Measurements from ENCODE around the gene LNPK. TPM values are rescaled to one million over a fixed set of nuclear protein-coding genes. Genes with fewer than 3 reads are reported as not detected.

LNPK gene
- total RNA-seq, 1 experiment from 2014 or later: 21.8 TPM

DNA sequence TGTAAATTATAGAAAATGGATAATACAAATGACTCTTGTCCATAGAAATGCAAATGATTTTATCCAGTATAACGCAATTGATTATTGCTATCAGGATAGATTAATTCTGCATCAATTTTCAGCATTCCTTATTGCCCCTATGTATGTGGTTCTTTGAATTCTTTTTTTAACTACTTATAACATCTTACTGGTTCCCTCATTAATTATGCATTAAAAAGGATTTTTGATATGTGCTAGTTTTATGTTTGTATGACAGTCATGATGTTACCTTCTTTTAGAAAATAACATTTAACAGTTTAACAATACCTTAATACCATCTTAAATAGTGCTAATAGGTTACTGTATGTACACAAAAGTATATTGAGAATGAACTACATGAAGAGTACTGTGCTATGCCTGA, 20.0 kb upstream of the LNPK start:
- Mint-ChIP-seq H3K27me3 (ENCODE audit: insufficient read depth, unreplicated experiment) (peaks cover 49% of the 10 kb centered on the region), H3K27ac (ENCODE audit: low read depth, unreplicated experiment) (no peak overlapping the region), H3K36me3 (ENCODE audit: insufficient read depth, unreplicated experiment) (no peaks in the 10 kb centered on the region), H3K4me1 (ENCODE audit: insufficient read depth, unreplicated experiment) (peaks cover 5% of the 10 kb centered on the region), H3K4me3 (ENCODE audit: unreplicated experiment) (no peak overlapping the region), H3K9me3 (ENCODE audit: unreplicated experiment) (no peaks in the 10 kb centered on the region)
- DNase-seq (ENCODE audit: unreplicated experiment): no peak
- TF ChIP-seq, protein P1, sequence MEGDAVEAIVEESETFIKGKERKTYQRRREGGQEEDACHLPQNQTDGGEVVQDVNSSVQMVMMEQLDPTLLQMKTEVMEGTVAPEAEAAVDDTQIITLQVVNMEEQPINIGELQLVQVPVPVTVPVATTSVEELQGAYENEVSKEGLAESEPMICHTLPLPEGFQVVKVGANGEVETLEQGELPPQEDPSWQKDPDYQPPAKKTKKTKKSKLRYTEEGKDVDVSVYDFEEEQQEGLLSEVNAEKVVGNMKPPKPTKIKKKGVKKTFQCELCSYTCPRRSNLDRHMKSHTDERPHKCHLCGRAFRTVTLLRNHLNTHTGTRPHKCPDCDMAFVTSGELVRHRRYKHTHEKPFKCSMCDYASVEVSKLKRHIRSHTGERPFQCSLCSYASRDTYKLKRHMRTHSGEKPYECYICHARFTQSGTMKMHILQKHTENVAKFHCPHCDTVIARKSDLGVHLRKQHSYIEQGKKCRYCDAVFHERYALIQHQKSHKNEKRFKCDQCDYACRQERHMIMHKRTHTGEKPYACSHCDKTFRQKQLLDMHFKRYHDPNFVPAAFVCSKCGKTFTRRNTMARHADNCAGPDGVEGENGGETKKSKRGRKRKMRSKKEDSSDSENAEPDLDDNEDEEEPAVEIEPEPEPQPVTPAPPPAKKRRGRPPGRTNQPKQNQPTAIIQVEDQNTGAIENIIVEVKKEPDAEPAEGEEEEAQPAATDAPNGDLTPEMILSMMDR (IDR thresholded peaks at IDR 0.05; ENCODE audit: unreplicated experiment): no peak
- BruUV-seq (replicated peaks): no TSS peak
- POLR2A ChIA-PET: no interaction called here
- intact Hi-C loops (cut with micrococcal nuclease): no loop called here
- CTCF ChIA-PET: no interaction called here

DNA sequence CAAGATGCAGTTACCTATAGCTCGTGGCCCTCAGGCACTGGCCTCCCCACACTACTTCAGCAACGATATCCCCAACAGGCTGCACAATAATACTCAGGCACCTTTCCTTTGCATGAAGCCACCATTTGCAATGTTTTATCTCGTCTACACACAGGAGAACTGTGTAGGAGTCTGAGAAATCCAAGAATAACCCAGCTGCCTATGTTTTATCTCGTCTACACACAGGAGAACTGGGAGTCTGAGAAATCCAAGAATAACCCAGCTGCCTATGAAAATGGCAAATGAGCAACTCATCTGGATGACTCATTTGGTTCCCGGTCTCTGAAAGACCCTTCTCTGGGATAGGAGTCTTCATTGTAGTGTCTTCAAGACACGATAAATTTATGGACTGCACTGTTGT, 18.3 kb upstream of the LNPK start:
- Mint-ChIP-seq H3K27me3 (ENCODE audit: insufficient read depth, unreplicated experiment) (peaks cover 35% of the 10 kb centered on the region), H3K9me3 (ENCODE audit: unreplicated experiment) (no peaks in the 10 kb centered on the region), H3K4me3 (ENCODE audit: unreplicated experiment) (no peak overlapping the region), H3K27ac (ENCODE audit: low read depth, unreplicated experiment) (no peak overlapping the region), H3K4me1 (ENCODE audit: insufficient read depth, unreplicated experiment) (peaks cover 5% of the 10 kb centered on the region), H3K36me3 (ENCODE audit: insufficient read depth, unreplicated experiment) (no peaks in the 10 kb centered on the region)
- POLR2A ChIA-PET: interaction anchor here (1.3 kb wide), 2 partner anchors 18 to 20 kb away, joined by 4 to 8 read pairs; partner anchors contain the start of gene LNPK
- CTCF ChIA-PET: interaction anchor here (0.7 kb wide), 1 partner anchor 769 kb away, joined by 3 read pairs; no protein-coding TSS in a partner anchor
- intact Hi-C loops (cut with micrococcal nuclease): no loop called here
- no peak for DNase-seq (ENCODE audit: unreplicated experiment)
- TF ChIP-seq, protein P1 (IDR thresholded peaks at IDR 0.05; ENCODE audit: unreplicated experiment): no peak
- BruUV-seq (replicated peaks): no TSS peak

DNA sequence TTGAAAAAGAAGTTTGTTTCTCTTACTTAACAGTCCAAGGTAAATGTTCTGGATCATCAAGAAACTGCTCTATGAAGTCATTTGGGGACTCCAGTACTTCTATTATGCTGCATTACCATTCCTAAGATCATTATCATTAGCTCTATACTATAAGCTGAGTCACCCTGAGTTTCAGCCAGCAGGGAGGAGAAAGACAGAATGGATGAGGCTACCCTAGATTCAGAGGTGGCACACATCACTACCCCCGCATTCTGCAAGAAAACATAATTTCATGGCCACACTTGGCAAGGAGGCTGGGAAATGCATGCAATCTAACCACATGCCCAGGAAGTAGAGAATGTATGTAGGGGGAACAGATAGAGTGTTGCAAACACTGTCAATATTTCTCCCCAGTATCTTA, 16.6 kb upstream of the LNPK start:
- H3K27ac Mint-ChIP-seq (ENCODE audit: low read depth, unreplicated experiment): no peak overlapping the region
- CTCF ChIA-PET: interaction anchor here (0.8 kb wide), 1 partner anchor 294 kb away, joined by 3 read pairs; no protein-coding TSS in a partner anchor
- H3K4me1 Mint-ChIP-seq (ENCODE audit: insufficient read depth, unreplicated experiment): peaks cover under 1% of the 10 kb centered on the region

DNA sequence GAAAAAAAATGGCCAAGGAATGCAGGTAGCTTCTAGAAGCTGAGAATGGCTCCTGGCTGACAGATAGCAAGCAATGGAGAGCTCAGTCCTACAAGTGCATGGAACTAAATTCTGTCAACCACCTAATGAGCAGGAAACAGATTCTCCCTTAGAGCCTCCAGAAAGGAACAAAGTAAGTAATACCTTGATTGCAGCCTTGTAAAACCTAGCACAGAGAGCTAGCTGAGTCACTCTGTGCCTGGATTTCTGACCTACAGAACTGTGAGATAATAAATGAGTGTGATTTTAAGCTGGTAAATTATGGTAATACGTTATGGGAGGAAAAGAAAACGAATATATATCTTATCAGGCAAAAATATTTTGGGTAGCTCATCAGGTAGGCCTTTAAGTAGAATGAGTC, 7.4 kb upstream of the LNPK start:
- ChIA-PET POLR2A (interaction anchor here (0.5 to 2.1 kb wide), 3 partner anchors 8 to 844 kb away, joined by 3 to 9 read pairs (median 5); partner anchors contain the start of gene LNPK), CTCF (no interaction called here)
- no TSS peak for BruUV-seq (replicated peaks)
- intact Hi-C loops (cut with micrococcal nuclease): no loop called here
- no peaks in the 10 kb centered on the region for H3K9me3 Mint-ChIP-seq (ENCODE audit: unreplicated experiment)
- DNase-seq (ENCODE audit: unreplicated experiment): no peak
- H3K36me3 Mint-ChIP-seq (ENCODE audit: insufficient read depth, unreplicated experiment): no peaks in the 10 kb centered on the region
- H3K27ac Mint-ChIP-seq (ENCODE audit: low read depth, unreplicated experiment): no peak overlapping the region
- TF ChIP-seq, protein P1 (IDR thresholded peaks at IDR 0.05; ENCODE audit: unreplicated experiment): no peak
- no peaks in the 10 kb centered on the region for H3K27me3 Mint-ChIP-seq (ENCODE audit: insufficient read depth, unreplicated experiment)
- no peak overlapping the region for H3K4me3 Mint-ChIP-seq (ENCODE audit: unreplicated experiment)
- H3K4me1 Mint-ChIP-seq (ENCODE audit: insufficient read depth, unreplicated experiment): no peaks in the 10 kb centered on the region

More for the DNA sequence above, 16.6 kb upstream of the LNPK start:
- TF ChIP-seq, protein P1 (IDR thresholded peaks at IDR 0.05; ENCODE audit: unreplicated experiment): no peak
- Mint-ChIP-seq H3K27me3 (ENCODE audit: insufficient read depth, unreplicated experiment) (peaks cover 18% of the 10 kb centered on the region), H3K4me3 (ENCODE audit: unreplicated experiment) (no peak overlapping the region), H3K36me3 (ENCODE audit: insufficient read depth, unreplicated experiment) (no peaks in the 10 kb centered on the region), H3K9me3 (ENCODE audit: unreplicated experiment) (no peaks in the 10 kb centered on the region)
- DNase-seq (ENCODE audit: unreplicated experiment): peak; percentile 38
- POLR2A ChIA-PET: interaction anchor here (0.6 kb wide), 1 partner anchor 46 kb away, joined by 3 read pairs; no protein-coding TSS in a partner anchor
- intact Hi-C loops (cut with micrococcal nuclease): no loop called here
- BruUV-seq (replicated peaks): no TSS peak
